ENCODE measurements around the gene PITX3.

Gene PITX3

DNA sequence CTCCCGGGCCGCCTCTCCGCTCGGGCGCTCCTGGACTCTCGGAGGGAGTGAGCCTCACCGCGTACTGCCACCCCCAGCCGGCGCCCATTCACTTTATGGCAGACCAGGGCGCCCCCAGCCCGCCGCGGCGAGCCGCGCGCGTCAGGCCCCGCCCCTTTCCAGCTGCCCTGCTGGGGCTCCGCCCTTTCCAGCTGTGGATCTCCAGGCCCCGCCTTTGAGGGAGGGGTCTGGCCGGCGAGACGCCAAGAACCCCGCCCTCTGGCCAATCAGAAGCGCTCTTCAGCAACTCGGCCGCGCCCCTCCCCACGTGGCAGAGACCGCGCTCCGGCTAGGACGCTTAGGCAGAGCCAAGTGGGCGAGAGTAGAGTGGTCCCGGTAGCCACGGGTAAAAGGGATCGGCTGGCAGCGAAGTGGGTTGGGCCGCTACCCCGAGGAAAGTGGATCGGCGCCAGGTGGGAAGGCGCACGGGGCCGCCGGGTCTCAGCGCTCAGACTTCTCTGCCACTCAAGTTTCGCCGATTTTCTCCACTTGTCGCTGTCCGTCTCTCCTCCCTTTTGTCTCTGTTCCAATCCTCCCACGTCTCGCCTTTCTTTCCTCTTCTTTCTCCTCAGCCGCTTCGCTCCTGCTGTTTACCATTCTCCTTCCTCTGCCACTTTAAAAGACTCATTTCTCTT, at the start of gene PITX3:
PITX3 (minus strand) TSS at position 69 of the 674 bp plus-strand sequence. CDS start 9,432 bp downstream, outside the sequence.
- peak; percentile 98 for DNase-seq

DNA sequence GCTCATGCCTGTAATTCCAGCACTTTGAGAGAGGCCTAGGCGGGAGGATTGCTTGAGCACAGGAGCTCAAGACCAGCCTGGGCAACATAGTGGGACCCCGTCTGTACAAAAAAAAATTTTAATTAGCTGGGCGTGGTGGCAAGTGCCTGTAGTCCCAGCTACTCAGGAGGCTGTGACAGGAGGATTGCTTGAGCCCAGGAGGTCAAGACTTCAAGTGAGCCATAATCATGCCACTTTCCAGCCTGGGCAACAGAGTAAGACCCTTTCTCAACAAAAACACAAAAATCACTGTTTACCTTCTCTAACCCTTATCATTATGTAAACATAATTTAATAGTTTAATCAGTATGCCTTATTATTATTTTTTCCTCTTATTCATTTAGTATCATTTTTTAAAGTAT, 48.5 kb upstream of the PITX3 start:
- no peak for DNase-seq

GRCh38 chr10:102289356-102289755, 48.0 kb upstream of the PITX3 start:
- DNase-seq, result no peak

DNA sequence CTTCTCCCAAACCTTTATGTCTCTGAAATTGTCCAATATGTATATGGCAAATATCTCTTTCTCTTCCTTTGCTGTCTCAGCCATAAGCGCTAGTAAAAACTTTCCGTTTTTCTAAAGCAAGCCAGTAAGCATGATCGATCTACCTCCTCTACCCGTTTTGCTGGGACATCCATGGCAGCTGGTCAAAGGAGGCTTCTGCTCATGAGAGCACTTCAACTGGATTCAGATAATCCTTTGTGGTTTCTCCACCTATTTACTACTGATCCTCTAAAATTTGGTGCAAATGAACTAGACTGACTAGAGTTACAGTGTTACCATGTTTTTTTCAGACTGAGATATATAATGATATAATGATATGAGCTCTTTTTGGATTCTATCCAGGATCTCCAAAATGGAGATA, 46.7 kb upstream of the PITX3 start:
- no peak for DNase-seq

GRCh38 chr10:102287538-102287937, 46.2 kb upstream of the PITX3 start:
- DNase-seq, result no peak

- DNase-seq, result no peak
Measured at GRCh38 chr10:102286216-102286615, 44.9 kb upstream of the PITX3 start.

DNA sequence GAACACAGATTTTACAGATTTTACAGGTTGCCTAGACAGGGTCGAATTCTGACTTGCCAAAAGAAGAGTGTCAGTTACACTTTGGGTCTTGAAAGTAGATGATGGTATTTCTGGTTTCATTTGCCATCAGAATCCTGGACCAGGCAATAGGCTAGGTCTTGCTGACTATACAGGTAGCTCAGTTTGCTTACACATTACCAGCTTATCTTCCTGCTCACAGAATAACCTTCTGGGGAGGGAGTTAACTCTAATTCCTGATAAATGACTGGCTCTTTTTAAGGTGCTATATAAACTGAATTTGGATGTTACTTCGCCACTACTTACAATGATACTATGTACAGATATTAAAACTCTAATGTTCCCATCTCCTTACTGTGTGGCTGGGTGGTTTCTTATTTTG, 43.8 kb upstream of the PITX3 start:
- DNase-seq, result no peak

DNA sequence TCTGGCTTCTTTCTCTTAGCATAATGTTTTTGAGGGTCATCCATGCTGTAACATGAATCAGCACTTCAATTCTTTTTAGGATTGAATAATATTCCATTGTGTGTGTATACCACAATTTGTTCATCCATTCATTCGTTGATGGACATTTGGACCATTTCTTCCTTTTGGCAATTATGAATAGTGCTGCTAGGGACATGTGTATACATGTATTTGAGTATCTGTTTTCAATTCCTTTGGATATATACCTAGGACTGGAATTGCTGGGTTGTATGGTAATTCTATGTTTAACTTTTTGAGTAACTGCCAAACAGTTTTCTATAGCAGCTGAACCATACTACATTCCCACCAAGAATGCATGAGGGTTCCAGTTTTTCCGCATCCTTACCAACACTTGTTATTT, 43.2 kb upstream of the PITX3 start:
- DNase-seq, result no peak

DNA sequence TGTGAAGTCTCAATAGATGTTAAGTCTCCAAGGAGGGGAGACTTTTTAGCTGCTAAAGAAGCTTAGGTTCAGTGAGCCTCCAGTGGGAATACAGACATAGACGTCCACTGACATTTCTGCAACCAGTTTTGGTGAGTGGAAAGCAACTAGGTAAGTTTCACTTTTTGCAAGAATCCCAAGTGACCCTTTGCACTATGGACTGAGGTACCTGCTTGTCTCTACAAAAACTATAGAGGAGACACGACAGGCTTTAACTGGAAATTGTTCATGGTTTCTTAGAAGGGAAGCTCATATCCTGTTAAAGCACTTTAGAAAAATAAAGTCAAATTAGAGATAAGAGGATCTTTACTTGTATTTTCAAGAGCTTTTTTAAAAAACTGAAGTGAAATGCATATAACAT, 42.6 kb upstream of the PITX3 start:
- no peak for DNase-seq

DNA sequence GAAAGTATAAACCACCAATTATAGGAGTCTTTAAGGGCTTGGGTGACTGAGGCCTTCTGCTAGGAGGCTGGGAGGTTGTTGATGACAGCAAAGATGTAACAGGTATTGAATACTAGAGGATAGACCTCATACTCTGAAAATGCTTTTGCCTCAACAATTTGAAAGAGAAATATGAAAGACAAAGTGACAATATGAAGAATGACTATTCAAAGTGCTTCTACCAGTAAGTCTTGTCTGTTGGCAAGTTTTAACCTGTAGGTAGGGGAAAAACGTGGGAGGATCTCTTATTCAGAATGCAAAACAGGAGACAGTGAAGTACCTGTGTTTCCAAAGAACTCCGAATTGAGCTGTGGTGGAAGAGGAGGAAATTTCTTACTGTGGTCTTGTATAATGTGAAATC, 42.2 kb upstream of the PITX3 start:
- no peak for DNase-seq

GRCh38 chr10:102281102-102281487, 39.8 kb upstream of the PITX3 start:
- no peak for DNase-seq

GRCh38 chr10:102280397-102281101, 39.2 kb upstream of the PITX3 start:
- no peak for DNase-seq

GRCh38 chr10:102279104-102279503, 37.8 kb upstream of the PITX3 start:
- DNase-seq, result no peak

DNA sequence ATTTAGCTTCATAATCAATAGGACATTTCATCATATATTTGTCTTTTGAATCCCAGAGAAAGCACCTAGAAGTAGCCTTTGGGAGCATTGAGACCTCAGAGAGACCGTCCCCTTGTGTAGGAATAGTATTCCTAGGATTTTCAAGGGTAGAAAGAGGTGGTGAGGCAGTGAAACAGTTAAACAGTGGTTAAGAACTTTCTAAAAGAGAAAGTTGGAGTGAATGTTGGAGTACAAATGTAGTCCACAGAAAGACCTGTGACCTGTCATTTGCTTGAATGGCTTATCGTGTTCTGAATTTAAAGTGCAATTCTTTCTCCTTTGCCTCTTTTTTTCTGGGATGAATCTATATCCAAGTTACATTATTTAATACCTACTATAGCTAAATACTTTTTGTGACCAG, 34.0 kb upstream of the PITX3 start:
- no peak for DNase-seq

GRCh38 chr10:102274062-102274461, 32.8 kb upstream of the PITX3 start:
- DNase-seq, result no peak

GRCh38 chr10:102269017-102269416, 27.7 kb upstream of the PITX3 start:
- no peak for DNase-seq

DNA sequence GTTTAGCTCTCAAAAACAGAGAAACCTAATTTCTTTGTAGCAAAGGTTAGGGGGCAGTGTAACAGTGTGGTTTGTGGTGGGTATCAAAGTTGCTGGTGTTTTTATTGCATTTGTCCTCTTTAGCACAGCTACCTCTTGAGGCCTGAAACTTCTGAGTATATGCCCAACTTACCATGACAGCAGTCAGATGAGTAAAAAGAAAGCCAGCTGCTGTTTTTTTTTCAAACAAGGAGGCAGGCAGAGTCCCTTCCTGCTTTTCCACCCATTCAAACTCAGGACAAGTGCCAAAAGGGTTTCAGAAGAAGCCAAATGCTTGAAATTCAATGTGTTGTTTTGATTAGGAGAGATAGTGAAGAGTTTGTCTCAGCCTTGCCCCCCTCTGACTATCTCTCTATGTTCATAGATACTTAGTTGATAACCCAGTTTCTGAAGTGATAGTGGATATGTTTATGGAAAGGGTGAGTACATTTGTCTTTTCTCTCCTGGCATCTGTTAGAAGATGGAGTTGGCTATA, 27.1 kb upstream of the PITX3 start:
- DNase-seq, result no peak

DNA sequence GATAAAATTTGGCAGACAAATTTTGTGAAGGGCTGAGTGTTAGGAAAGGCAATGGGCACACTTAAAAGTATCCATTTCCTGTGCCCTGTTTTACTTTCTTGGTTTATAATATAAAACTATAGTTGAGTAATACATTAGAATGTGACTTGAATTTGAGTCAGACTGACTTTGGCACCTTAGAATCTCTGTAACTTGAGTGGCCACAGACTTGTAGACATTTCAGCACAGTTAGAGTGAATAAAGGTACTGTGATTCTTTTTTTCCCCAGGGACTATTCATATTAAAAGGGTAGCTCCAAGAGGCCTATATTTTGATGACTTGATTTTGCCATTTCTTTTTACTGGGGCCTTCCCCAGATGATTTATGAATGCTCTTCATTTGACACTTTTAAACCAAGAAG, 26.4 kb upstream of the PITX3 start:
- no peak for DNase-seq

GRCh38 chr10:102266670-102267069, 25.4 kb upstream of the PITX3 start:
- DNase-seq, result no peak

- DNase-seq, result no peak
Measured at GRCh38 chr10:102264371-102264770, 23.1 kb upstream of the PITX3 start.

DNA sequence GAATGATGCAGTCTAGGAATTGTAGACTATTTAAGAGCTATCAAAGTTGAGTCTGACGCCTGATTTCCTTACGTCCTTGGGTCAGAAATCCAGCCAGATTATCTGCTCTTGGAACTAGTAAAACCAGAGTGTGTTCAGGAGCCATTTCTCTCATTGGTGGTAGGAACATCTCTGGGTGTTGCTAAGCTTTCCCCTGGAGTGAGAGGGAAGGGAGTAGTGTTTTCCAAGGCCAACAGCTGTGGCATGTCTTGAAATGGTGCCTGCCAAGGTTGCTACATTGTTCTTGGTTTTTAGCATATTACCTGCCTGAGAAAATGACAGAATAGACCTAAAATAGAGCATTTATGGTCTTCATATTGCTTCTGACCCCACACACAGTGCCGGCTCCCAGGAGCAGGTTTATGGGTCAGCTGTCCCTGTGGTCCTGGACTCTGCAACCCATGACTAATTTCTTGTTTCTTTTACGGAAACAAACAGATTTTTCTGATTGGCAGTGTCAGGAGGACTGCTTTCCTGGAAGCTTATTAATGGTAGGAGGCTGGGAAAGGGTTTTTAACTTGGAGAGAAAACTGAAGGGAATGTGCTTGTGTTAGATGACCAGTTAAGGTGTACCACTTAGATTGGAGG, 21.5 kb upstream of the PITX3 start:
- no peak for DNase-seq

DNA sequence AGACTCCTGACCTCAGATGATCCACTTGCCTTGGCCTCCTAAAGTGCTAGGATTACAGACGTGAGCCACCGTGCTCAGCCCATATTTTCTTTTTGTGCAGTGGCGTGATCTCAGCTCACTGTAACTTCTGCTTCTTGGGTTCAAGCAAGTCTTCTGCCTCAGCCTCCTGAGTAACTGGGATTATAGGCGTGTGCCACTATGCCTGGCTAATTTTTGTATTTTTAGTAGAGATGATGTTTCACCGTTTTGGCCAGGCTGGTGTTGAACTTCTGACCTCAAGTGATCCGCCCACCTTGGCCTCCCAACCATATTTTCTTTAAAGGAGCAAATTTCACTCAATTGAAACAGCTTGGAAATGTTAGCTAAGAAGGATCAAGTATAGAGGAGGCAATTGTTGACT, 20.5 kb upstream of the PITX3 start:
- no peak for DNase-seq

- no peak for DNase-seq
Measured at GRCh38 chr10:102261196-102261595, 19.9 kb upstream of the PITX3 start.

DNA sequence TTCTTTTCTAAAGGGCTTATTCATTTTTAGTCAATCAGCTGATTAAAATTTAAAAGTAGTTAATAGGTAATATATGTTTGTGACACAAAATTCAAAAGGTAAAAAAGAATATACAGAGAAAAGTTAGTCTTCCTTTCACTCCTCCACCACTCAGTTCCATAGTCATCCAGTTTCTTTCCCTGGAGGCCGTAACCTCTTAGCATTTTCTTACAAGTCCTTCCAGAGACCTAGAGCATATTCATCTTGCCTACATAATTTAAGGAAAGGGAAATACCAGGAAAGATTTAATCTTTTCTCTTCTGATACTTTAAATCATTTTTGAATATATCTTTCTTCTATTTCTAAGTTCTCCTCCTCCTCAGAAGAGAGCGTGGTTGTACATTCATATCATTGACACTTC, 14.1 kb upstream of the PITX3 start:
- DNase-seq, result no peak
